ENCODE results near the gene EVI5. TPM values are rescaled to one million over a fixed set of nuclear protein-coding genes. Genes with fewer than 3 reads are reported as not detected.
A peak's percentile ranks its signal among the peaks of the same experiment; 100 is the strongest.

The EVI5 gene
- total RNA-seq, 1 experiment from 2014 or later = 11.4 TPM

DNA sequence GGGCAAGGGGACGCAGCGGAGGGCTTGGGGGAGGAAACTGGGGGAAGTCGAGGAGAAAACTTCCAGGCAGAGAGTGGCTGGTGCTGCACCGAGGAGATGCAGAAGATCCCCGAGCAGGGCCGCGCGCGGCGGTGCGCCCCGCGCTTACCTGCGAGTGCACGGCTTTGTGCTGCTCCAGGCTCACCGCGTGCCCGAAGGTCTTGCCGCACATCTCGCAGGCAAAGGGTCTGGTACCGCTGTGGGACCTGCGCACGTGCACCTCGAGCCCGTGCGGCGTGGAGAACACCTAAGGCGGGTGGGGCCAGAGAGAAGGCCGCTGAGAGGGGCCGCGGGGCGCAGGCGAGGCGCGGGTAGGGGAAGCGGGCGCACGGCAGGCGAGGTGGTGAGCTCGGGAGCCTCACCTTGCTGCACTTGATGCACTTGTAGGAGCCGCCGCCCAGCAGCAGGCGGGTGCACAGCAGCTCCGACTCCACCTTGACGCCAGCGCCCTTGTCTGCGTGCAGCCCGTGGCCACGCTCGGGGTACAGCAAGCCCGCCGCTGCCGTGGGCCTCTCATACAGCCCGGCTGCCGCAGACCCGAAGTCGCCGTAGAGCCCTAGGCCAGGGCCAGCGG, 304.6 kb downstream of the EVI5 start (continued):
- TF ChIP-seq, protein P1, sequence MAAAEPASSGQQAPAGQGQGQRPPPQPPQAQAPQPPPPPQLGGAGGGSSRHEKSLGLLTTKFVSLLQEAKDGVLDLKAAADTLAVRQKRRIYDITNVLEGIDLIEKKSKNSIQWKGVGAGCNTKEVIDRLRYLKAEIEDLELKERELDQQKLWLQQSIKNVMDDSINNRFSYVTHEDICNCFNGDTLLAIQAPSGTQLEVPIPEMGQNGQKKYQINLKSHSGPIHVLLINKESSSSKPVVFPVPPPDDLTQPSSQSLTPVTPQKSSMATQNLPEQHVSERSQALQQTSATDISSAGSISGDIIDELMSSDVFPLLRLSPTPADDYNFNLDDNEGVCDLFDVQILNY (CRISPR knock-in tag; IDR thresholded peaks at IDR 0.05) = peak; percentile 84
- TF ChIP-seq MXD4 (CRISPR knock-in tag; IDR thresholded peaks at IDR 0.05; ENCODE audit: borderline replicate concordance) = no peak
- TF ChIP-seq EMX1 (CRISPR knock-in tag; IDR thresholded peaks at IDR 0.05) = no peak
- TF ChIP-seq IRF2 (CRISPR knock-in tag; IDR thresholded peaks at IDR 0.05; ENCODE audit: borderline replicate concordance, low read depth) = peak; percentile 83; the same call in 1 of the 2 replicates
- TF ChIP-seq JAZF1 (CRISPR knock-in tag; IDR thresholded peaks at IDR 0.05) = no peak

DNA sequence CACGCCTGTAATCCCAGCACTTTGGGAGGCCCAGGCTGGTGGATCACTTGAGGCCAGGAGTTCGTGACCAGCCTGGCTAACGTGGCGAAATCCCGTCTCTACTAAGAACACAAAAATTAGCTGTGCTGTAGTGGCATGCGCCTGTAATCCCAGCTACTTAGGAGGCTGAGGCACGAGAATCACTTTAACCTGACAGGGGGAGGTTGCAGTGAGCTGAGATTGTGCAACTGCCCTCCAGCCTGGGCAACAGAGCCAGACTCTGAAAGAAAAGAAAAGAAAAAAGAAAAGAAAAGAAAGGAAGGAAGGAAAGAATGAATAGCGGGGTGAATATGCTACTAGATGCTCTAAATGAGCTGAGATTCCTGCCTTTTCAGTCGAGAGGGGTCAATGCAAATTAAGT, 305.3 kb downstream of the EVI5 start:
- TF ChIP-seq IRF2 (CRISPR knock-in tag; IDR thresholded peaks at IDR 0.05; ENCODE audit: borderline replicate concordance, low read depth) = no peak
- TF ChIP-seq, protein P2, sequence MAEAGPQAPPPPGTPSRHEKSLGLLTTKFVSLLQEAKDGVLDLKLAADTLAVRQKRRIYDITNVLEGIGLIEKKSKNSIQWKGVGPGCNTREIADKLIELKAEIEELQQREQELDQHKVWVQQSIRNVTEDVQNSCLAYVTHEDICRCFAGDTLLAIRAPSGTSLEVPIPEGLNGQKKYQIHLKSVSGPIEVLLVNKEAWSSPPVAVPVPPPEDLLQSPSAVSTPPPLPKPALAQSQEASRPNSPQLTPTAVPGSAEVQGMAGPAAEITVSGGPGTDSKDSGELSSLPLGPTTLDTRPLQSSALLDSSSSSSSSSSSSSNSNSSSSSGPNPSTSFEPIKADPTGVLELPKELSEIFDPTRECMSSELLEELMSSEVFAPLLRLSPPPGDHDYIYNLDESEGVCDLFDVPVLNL (CRISPR knock-in tag; IDR thresholded peaks at IDR 0.05; ENCODE audit: borderline replicate concordance, low read depth) = no peak
- TF ChIP-seq, protein P3, sequence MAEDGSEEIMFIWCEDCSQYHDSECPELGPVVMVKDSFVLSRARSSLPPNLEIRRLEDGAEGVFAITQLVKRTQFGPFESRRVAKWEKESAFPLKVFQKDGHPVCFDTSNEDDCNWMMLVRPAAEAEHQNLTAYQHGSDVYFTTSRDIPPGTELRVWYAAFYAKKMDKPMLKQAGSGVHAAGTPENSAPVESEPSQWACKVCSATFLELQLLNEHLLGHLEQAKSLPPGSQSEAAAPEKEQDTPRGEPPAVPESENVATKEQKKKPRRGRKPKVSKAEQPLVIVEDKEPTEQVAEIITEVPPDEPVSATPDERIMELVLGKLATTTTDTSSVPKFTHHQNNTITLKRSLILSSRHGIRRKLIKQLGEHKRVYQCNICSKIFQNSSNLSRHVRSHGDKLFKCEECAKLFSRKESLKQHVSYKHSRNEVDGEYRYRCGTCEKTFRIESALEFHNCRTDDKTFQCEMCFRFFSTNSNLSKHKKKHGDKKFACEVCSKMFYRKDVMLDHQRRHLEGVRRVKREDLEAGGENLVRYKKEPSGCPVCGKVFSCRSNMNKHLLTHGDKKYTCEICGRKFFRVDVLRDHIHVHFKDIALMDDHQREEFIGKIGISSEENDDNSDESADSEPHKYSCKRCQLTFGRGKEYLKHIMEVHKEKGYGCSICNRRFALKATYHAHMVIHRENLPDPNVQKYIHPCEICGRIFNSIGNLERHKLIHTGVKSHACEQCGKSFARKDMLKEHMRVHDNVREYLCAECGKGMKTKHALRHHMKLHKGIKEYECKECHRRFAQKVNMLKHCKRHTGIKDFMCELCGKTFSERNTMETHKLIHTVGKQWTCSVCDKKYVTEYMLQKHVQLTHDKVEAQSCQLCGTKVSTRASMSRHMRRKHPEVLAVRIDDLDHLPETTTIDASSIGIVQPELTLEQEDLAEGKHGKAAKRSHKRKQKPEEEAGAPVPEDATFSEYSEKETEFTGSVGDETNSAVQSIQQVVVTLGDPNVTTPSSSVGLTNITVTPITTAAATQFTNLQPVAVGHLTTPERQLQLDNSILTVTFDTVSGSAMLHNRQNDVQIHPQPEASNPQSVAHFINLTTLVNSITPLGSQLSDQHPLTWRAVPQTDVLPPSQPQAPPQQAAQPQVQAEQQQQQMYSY (CRISPR knock-in tag; IDR thresholded peaks at IDR 0.05) = no peak
- TF ChIP-seq, protein P4, sequence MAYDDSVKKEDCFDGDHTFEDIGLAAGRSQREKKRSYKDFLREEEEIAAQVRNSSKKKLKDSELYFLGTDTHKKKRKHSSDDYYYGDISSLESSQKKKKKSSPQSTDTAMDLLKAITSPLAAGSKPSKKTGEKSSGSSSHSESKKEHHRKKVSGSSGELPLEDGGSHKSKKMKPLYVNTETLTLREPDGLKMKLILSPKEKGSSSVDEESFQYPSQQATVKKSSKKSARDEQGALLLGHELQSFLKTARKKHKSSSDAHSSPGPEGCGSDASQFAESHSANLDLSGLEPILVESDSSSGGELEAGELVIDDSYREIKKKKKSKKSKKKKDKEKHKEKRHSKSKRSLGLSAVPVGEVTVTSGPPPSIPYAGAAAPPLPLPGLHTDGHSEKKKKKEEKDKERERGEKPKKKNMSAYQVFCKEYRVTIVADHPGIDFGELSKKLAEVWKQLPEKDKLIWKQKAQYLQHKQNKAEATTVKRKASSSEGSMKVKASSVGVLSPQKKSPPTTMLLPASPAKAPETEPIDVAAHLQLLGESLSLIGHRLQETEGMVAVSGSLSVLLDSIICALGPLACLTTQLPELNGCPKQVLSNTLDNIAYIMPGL (CRISPR knock-in tag; IDR thresholded peaks at IDR 0.05) = no peak
- TF ChIP-seq KAT7 (CRISPR knock-in tag; IDR thresholded peaks at IDR 0.05; ENCODE audit: borderline replicate concordance) = no peak
- TF ChIP-seq, protein P5, sequence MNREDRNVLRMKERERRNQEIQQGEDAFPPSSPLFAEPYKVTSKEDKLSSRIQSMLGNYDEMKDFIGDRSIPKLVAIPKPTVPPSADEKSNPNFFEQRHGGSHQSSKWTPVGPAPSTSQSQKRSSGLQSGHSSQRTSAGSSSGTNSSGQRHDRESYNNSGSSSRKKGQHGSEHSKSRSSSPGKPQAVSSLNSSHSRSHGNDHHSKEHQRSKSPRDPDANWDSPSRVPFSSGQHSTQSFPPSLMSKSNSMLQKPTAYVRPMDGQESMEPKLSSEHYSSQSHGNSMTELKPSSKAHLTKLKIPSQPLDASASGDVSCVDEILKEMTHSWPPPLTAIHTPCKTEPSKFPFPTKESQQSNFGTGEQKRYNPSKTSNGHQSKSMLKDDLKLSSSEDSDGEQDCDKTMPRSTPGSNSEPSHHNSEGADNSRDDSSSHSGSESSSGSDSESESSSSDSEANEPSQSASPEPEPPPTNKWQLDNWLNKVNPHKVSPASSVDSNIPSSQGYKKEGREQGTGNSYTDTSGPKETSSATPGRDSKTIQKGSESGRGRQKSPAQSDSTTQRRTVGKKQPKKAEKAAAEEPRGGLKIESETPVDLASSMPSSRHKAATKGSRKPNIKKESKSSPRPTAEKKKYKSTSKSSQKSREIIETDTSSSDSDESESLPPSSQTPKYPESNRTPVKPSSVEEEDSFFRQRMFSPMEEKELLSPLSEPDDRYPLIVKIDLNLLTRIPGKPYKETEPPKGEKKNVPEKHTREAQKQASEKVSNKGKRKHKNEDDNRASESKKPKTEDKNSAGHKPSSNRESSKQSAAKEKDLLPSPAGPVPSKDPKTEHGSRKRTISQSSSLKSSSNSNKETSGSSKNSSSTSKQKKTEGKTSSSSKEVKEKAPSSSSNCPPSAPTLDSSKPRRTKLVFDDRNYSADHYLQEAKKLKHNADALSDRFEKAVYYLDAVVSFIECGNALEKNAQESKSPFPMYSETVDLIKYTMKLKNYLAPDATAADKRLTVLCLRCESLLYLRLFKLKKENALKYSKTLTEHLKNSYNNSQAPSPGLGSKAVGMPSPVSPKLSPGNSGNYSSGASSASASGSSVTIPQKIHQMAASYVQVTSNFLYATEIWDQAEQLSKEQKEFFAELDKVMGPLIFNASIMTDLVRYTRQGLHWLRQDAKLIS (CRISPR knock-in tag; IDR thresholded peaks at IDR 0.05; ENCODE audit: borderline replicate concordance) = no peak
- TF ChIP-seq, protein P6, sequence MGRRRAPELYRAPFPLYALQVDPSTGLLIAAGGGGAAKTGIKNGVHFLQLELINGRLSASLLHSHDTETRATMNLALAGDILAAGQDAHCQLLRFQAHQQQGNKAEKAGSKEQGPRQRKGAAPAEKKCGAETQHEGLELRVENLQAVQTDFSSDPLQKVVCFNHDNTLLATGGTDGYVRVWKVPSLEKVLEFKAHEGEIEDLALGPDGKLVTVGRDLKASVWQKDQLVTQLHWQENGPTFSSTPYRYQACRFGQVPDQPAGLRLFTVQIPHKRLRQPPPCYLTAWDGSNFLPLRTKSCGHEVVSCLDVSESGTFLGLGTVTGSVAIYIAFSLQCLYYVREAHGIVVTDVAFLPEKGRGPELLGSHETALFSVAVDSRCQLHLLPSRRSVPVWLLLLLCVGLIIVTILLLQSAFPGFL (CRISPR knock-in tag; IDR thresholded peaks at IDR 0.05; ENCODE audit: borderline replicate concordance) = no peak
- no peak for TF ChIP-seq NFE2L1 (CRISPR knock-in tag; IDR thresholded peaks at IDR 0.05)
- TF ChIP-seq TEAD1 (CRISPR knock-in tag; IDR thresholded peaks at IDR 0.05) = no peak
- TF ChIP-seq GTF2I (CRISPR knock-in tag; conservative IDR thresholded peaks at IDR 0.05) = no peak
- TF ChIP-seq TCF7 (CRISPR knock-in tag; IDR thresholded peaks at IDR 0.05; ENCODE audit: low read depth) = no peak
- no peak for TF ChIP-seq SP1 (CRISPR knock-in tag; conservative IDR thresholded peaks at IDR 0.05)
- TF ChIP-seq TP53 (CRISPR knock-in tag; IDR thresholded peaks at IDR 0.05) = no peak
- H3K4me1 Mint-ChIP-seq = peaks cover 48% of the 10 kb centered on the region
- DNase-seq (ENCODE audit: low spot score) = no peak
- ChIA-PET POLR2A (no interaction called here), CTCF (no interaction called here)
- no peak for ATAC-seq
- H3K27me3 Mint-ChIP-seq (ENCODE audit: low read depth) = peaks cover 100% of the 10 kb centered on the region
- no peak overlapping the region for H3K27ac Mint-ChIP-seq
- H3K36me3 Mint-ChIP-seq = peaks cover 14% of the 10 kb centered on the region
- H3K4me3 Mint-ChIP-seq = peak overlapping the region; percentile 61
- H3K9me3 Mint-ChIP-seq = no peaks in the 10 kb centered on the region
